ENCODE data around the gene ABI1.

ABI1 gene

DNA sequence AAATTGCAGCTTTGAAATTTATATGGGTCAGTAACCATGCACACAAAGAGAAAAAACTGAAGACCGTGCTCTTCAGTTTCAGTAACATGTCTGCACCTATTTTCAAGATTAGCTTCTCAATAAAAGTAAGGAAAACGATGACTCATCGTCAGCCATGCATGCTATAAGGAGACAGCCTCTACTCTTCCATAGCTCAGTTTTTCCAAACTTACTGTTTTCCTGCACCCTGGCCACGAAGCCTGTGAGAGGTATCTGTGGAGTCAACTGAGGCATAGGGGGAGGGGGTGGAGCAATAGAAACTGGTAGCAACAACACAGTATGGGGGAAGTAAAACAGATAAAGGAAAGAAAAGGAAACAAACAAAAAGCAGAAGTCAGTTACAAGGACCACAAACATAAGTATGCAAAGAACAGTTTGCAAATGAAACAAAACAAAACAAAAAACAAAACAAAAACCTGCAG, 105.3 kb downstream of the ABI1 start:
- DNase-seq = no peak

- no peak for DNase-seq
Measured at GRCh38 chr10:26746061-26746460, 114.7 kb downstream of the ABI1 start.

GRCh38 chr10:26743841-26744240, 116.9 kb downstream of the ABI1 start:
- DNase-seq = no peak

GRCh38 chr10:26743091-26743490, 117.7 kb downstream of the ABI1 start:
- no peak for DNase-seq

GRCh38 chr10:26741368-26741767, 119.4 kb downstream of the ABI1 start:
- DNase-seq = no peak

- no peak for DNase-seq
Measured at GRCh38 chr10:26739071-26739631, 121.6 kb downstream of the ABI1 start.

- no peak for DNase-seq
Measured at GRCh38 chr10:26738301-26738911, 122.4 kb downstream of the ABI1 start.

GRCh38 chr10:26737730-26738129, 123.0 kb downstream of the ABI1 start:
- DNase-seq = no peak

DNA sequence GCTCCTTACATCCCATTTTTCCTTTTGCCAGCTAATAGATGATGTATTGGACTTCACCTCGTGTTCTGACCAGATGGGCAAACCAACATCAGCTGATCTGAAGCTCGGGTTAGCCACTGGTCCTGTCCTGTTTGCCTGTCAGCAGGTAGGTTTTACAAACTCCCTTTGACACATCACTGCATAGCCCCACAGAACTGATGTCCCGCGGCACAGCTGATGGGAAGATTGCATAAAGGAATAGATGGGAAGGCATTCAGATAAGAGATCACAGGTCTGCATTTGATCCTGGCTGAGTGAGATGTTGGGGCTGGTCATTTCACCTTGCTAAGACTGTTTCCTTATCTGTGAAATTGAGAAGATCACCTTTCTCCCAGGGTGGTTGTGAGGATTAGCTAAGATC, 125.3 kb downstream of the ABI1 start:
- DNase-seq = no peak

GRCh38 chr10:26733750-26734568, 126.8 kb downstream of the ABI1 start:
- no peak for DNase-seq

DNA sequence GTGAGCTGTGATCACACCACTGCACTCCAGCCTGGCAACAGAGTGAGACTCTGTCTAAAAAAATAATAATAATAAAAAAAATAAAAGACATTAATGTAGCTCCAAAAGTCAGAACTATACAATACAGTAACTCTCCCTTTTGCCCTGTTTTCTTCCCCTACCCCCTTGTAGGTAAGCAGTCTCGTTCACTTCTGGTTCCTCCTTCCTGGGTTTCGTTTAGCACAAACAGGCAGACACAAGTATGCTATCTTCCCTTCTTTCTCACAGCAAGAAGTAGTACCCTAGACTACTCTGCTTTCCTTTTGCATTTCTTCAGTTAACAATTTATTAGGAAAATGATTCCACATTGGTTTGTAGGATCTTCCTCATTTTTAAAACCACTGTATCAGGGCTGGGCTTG, 130.2 kb downstream of the ABI1 start:
- DNase-seq = no peak

- DNase-seq = no peak
Measured at GRCh38 chr10:26729395-26729794, 131.4 kb downstream of the ABI1 start.

DNA sequence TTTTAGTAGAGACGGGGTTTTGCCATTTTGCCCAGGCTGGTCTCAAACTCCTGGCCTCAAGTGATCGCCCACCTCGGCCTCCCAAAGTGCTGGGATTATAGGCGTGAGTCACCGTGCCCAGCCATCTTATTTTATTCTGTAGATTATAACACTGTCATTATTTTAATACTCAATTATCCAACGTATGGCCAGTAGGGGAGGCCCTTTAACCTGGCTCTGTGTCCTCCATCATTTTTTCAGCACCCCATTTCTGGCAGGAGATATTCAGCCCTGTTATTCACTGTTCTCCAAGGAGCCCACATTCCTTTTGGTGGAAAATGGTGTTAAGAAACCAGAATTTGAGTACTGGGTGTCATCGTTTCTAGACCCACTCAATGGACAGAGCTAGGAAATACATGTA, 131.8 kb downstream of the ABI1 start:
- no peak for DNase-seq

- DNase-seq = no peak
Measured at GRCh38 chr10:26727005-26727404, 133.8 kb downstream of the ABI1 start.

- DNase-seq = no peak
Measured at GRCh38 chr10:26725837-26726727, 134.7 kb downstream of the ABI1 start.

GRCh38 chr10:26723016-26723415, 137.7 kb downstream of the ABI1 start:
- no peak for DNase-seq

DNA sequence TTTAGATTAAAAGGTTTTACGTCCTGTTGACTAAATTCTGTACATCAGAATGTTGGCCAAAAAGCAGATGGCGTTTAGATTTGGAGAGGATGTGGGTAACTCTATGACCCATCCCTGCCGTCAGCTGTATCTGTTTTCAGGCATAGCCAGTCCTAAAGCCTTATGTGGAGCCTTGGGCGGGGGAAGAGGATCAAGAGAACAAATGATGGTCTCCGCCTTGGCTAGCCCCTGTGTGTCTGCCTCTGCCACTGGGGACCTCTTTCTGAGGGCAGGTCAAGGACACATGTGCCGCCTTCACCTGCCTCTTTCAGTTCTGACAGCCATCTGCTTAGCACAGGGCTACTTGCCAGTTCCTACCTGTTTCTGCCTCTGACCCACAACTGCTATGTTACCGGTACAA, 139.2 kb downstream of the ABI1 start:
- no peak for DNase-seq

GRCh38 chr10:26717476-26717875, 143.3 kb downstream of the ABI1 start:
- no peak for DNase-seq

DNA sequence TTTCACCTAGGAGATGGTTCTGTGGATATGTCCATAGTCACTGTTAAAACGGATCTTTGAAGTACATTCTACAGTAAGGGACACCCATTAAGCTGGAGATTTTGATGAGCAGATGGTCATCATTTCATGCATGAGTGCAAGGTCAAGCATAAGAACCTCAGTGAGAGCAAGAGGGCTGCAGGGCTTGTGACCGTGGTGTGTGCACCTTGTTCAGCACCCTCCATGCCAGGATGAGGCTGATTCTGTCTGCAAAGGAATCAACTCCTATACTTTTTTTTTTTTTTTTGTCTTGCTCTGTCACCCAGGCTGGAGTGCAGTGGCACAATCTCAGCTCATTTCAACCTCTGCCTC, 145.6 kb downstream of the ABI1 start:
- no peak for DNase-seq

DNA sequence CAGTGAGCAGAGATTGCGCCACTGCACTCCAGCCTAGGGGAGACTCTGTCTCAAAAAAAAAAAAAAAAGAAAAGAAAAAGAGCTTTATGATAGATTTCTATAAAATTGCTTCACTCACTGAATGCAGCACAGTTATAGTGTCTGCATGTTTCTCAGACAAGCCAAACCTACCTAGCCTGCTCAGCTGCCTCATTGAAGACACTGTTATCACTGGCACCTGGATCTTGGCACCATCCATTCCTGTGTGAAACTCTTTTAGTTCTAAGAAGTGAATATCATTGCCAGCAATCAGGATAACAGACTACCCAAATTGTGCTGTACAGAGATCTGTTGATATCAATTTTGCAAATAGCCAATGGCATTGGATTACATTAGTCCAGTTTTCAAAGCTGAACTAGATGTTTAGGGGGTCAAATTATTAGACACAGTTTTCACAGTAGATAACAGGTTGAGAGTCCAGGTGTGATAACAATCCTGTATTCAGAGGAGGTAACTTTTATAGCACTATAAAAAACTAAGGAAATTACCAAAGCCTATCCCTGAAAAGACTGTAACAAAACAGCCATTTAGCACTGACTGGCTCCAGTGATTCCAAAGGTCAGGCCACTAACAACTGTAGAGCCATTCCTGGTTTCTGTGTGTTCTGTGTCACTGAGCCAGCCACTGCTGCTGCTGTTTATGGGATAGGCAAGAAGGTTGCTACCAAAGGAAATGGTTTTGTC, 146.2 kb downstream of the ABI1 start:
- DNase-seq = no peak

DNA sequence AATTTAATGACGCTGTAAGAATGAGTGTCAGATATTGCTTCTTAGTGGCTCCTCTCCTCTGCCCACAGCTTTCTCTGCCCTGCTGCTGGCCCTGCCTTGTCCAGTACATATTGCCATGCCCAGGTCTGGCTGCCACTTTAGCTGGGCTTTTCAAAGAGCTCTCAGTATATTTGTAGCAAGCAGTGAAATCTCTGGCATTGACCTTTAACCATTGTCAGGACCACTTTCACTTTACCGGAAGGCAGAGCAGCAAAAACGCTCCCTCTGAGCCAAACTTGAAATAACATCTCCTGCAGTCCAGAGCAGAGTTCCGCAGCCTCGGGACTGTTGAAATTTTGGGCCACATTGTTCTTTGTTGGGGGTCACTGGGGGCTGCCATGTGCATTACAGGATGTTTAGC, 149.4 kb downstream of the ABI1 start:
- no peak for DNase-seq

DNA sequence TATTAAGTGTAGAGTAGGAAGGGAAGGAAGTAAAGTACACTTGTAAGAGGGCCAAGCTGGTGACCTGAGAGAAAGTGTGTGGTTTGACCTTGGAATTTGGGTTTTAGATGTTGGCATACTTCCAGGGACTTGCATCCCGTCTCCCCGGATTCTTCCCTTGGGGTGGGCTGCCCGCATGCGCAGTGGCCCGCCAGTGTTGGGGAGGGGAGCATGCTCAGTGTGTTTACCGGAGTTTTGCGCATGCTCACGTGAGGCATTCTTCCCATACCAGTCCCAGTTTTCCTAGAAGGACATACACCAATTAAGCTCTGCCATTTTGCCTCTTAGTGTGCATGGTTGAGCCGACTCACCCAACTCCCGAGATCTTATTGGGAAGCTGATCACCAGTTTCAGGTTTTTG, 153.8 kb downstream of the ABI1 start:
- DNase-seq = no peak

GRCh38 chr10:26706206-26706605, 154.6 kb downstream of the ABI1 start:
- no peak for DNase-seq
